Esophagus muscularis mucosa (tissue), 4 donors: ENCODE results near the gene OR5C1. TPM values are rescaled to one million over a fixed set of nuclear protein-coding genes. Genes with fewer than 3 reads are reported as not detected.

Experiments
- DNase-seq: peaks from one replicate; pipeline ENCODE4 v3.0.0-alpha.2; 2017; ENCODE audit errors: extremely low spot score
- H3K27ac ChIP-seq, 4 donors: fragments of 200-600 bp; sonication (generic); replicated peaks in 1 of 4; 1 replicate in 3 of 4; 2 replicates in 1 of 4; pipeline ENCODE4 v1.5.1; 2016 to 2019; ENCODE audit warnings: mild to moderate bottlenecking in 1 of 4
- H3K27me3 ChIP-seq, 4 donors: fragments of 200-600 bp; sonication (generic); one replicate each; pipeline versions ENCODE4 v1.5.1 to v1.6.0; 2016 to 2019
- H3K36me3 ChIP-seq, 4 donors: fragments of 200-600 bp; sonication (generic); one replicate each; pipeline ENCODE4 v1.5.1; 2016 to 2019
- H3K4me1 ChIP-seq, 4 donors: fragments of 200-600 bp; sonication (generic); one replicate each; pipeline ENCODE4 v1.5.1; 2016 to 2019
- H3K4me3 ChIP-seq, 4 donors: fragments of 200-600 bp; sonication (generic); 1 replicate in 2 of 4; 2 replicates in 2 of 4; pipeline ENCODE4 v1.5.1; 2016 to 2019; ENCODE audit warnings: mild to moderate bottlenecking in 4 of 4, moderate library complexity in 1 of 4
- H3K9me3 ChIP-seq, 4 donors: fragments of 200-600 bp; sonication (generic); 1 replicate in 3 of 4; 2 replicates in 1 of 4; pipeline ENCODE4 v1.5.1; 2016 to 2019
- EP300 ChIP-seq: sonication (generic); formaldehyde crosslinking; IDR thresholded peaks from one replicate; pipeline ENCODE4 v1.6.1; 2017; ENCODE audit warnings: antibody characterized with exemption
- POLR2A ChIP-seq: fragments of 450-650 bp; IDR thresholded peaks from one replicate; pipeline ENCODE4 v1.6.1; 2017; ENCODE audit warnings: antibody characterized with exemption, moderate library complexity, mild to moderate bottlenecking, low read depth
- POLR2AphosphoS5 ChIP-seq, 2 donors: sonication (generic); formaldehyde crosslinking; IDR thresholded peaks; one replicate each; pipeline ENCODE4 v1.6.1; 2017; ENCODE audit warnings: antibody characterized with exemption in 2 of 2
- WGBS: methylation state at CpG from one replicate; pipeline ENCODE4 v1.1.5; 2018; 5-methylcytosine and 5-hydroxymethylcytosine counted together
- intact Hi-C: fragments of 100-400 bp; cut with DNase I; formaldehyde crosslinking; loops from one replicate; pipeline ENCODE4 v1.15.1; 2023
- total RNA-seq, 4 donors: library from RNA; depleted of rRNA; stranded (reverse); fragments of >200 nt; gene quantifications; one replicate each; pipeline versions ENCODE4 v1.1.0 to v1.2.1, GENCODE V29; 2016
- TF ChIP-seq, protein P1 (sequence below), 3 experiments: fragments of 200-600 bp in 2 of 3; fragments of 450-650 bp in 1 of 3; sonication (generic) in 2 of 3; IDR thresholded peaks; one replicate each; pipeline ENCODE4 v1.5.1; 2017 to 2019; ENCODE audit warnings: antibody characterized with exemption in 3 of 3, mild to moderate bottlenecking in 2 of 3, moderate library complexity in 1 of 3

Gene OR5C1
- not detected for total RNA-seq

- Histone ChIP-seq H3K36me3 (no peaks in the 10 kb centered on the region), H3K9me3 (no peaks in the 10 kb centered on the region), H3K4me1 (no peaks in the 10 kb centered on the region), H3K27me3 (no peaks in the 10 kb centered on the region), H3K27ac (no peak within 1 kb of the TSS), H3K4me3 (no peak within 1 kb of the TSS)
- 95% methylated on average over 12 of the region's 12 CpGs for WGBS
- no peak for DNase-seq
- TF ChIP-seq POLR2A, result no peak
- no peak for TF ChIP-seq EP300
- no peak for TF ChIP-seq POLR2AphosphoS5 (IDR thresholded peaks at IDR 0.05)
- TF ChIP-seq, protein P1, sequence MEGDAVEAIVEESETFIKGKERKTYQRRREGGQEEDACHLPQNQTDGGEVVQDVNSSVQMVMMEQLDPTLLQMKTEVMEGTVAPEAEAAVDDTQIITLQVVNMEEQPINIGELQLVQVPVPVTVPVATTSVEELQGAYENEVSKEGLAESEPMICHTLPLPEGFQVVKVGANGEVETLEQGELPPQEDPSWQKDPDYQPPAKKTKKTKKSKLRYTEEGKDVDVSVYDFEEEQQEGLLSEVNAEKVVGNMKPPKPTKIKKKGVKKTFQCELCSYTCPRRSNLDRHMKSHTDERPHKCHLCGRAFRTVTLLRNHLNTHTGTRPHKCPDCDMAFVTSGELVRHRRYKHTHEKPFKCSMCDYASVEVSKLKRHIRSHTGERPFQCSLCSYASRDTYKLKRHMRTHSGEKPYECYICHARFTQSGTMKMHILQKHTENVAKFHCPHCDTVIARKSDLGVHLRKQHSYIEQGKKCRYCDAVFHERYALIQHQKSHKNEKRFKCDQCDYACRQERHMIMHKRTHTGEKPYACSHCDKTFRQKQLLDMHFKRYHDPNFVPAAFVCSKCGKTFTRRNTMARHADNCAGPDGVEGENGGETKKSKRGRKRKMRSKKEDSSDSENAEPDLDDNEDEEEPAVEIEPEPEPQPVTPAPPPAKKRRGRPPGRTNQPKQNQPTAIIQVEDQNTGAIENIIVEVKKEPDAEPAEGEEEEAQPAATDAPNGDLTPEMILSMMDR (IDR thresholded peaks at IDR 0.05), result no peak
- intact Hi-C loops, result no loop called here
Measured at GRCh38 chr9:122788831-122789230, at the start of gene OR5C1. Gene OR5C1, plus strand, starts transcription at chr9:122788933. Its CDS starts 0 bp downstream, at chr9:122788933.

GRCh38 chr9:122742003-122742402 is 46.7 kb upstream of the OR5C1 start, which contains the start of gene OR1L6:
Gene OR1L6, plus strand, starts transcription at chr9:122742303. Its CDS starts 7,545 bp downstream, at chr9:122749848.
- Histone ChIP-seq H3K4me1 (no peaks in the 10 kb centered on the region), H3K36me3 (no peaks in the 10 kb centered on the region), H3K9me3 (peaks cover 0 to 19% (median 8%) of the 10 kb centered on the region in 4 donors), H3K27me3 (no peaks in the 10 kb centered on the region), H3K27ac (no peak within 1 kb of the TSS), H3K4me3 (no peak within 1 kb of the TSS)
- no peak for DNase-seq
- TF ChIP-seq EP300, result no peak
- TF ChIP-seq POLR2AphosphoS5 (IDR thresholded peaks at IDR 0.05), result no peak
- TF ChIP-seq, protein P1 (IDR thresholded peaks at IDR 0.05), result no peak
- no peak for TF ChIP-seq POLR2A
- intact Hi-C loops, result no loop called here
- 60% methylated on average over 5 of the region's 6 CpGs for WGBS

DNA sequence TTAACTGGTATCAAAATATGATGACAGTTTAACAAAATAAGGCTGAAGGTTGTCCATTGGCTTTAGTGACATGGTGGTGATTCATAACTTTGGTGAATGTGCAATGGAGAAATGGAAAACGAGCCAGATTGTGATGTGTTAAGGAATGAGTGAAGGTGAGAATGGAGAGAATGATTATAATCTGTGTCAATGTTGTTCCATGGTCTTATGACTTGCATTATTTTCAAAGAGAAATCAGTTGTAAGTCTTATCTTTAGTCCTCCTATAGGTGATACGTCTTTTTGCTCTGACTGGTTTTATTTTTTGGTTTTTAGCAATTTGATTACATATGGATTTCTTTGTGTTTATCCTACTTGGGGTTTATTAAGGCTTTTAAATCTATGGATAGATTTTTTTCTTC is 33.9 kb upstream of the OR5C1 start:
- H3K4me3 ChIP-seq, result no peak overlapping the region
- WGBS, result 29% methylated on average over 2 of the region's 2 CpGs
- TF ChIP-seq EP300 (no peak), POLR2A (no peak), POLR2AphosphoS5 (IDR thresholded peaks at IDR 0.05) (no peak)
- TF ChIP-seq, protein P1 (IDR thresholded peaks at IDR 0.05), result no peak
- H3K36me3 ChIP-seq, result no peaks in the 10 kb centered on the region
- H3K9me3 ChIP-seq, result peaks cover 0 to 21% (median 8%) of the 10 kb centered on the region in 4 donors
- H3K27ac ChIP-seq, result no peak overlapping the region
- no peaks in the 10 kb centered on the region for H3K27me3 ChIP-seq
- no peak for DNase-seq
- intact Hi-C loops, result no loop called here
- no peaks in the 10 kb centered on the region for H3K4me1 ChIP-seq

DNA sequence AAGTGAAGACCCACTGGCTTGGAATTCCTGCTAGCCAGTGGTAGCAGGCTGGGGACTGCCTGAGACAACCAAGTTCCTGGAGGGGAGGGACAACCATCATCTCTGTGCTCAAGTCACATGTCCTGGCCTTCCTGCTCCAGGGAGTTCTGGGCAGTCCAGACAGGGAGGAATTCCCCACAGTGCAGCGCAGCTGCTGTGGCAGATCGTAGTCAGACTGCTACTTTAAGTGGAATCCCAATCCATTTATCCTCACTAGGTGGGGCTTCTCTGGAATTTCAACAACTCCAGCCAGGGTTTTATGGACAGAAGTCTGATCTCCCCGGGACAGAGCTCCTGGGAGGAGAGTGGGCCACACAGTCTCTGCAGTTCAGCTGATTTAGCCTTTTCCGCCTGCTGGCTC is 20.9 kb upstream of the OR5C1 start:
- TF ChIP-seq, protein P1 (IDR thresholded peaks at IDR 0.05), result no peak
- TF ChIP-seq POLR2AphosphoS5 (IDR thresholded peaks at IDR 0.05) (no peak), POLR2A (no peak), EP300 (no peak)
- Histone ChIP-seq H3K36me3 (no peaks in the 10 kb centered on the region), H3K27ac (no peak overlapping the region), H3K4me3 (no peak overlapping the region), H3K9me3 (peaks cover 0 to 45% (median 23%) of the 10 kb centered on the region in 4 donors), H3K4me1 (no peaks in the 10 kb centered on the region), H3K27me3 (no peaks in the 10 kb centered on the region)
- 81% methylated on average over 4 of the region's 4 CpGs for WGBS
- no peak for DNase-seq
- intact Hi-C loops, result no loop called here

- Histone ChIP-seq H3K27me3 (no peaks in the 10 kb centered on the region), H3K4me3 (no peak overlapping the region), H3K4me1 (no peaks in the 10 kb centered on the region), H3K9me3 (peaks cover 0 to 12% (median 0%) of the 10 kb centered on the region in 4 donors), H3K36me3 (no peaks in the 10 kb centered on the region), H3K27ac (no peak overlapping the region)
- WGBS, result 84% methylated on average over 8 of the region's 8 CpGs
- TF ChIP-seq, protein P1 (IDR thresholded peaks at IDR 0.05), result no peak
- TF ChIP-seq EP300, result no peak
- no peak for TF ChIP-seq POLR2AphosphoS5 (IDR thresholded peaks at IDR 0.05)
- no peak for TF ChIP-seq POLR2A
- no peak for DNase-seq
- intact Hi-C loops, result no loop called here
Measured at GRCh38 chr9:122777052-122777451, 11.7 kb upstream of the OR5C1 start.
